ENCODE results near the gene IGSF5. TPM values are rescaled to one million over a fixed set of nuclear protein-coding genes. Genes with fewer than 3 reads are reported as not detected.

The IGSF5 gene
- total and polyA plus RNA-seq, 4 donors: 0.06 to 0.11 (median 0.06) TPM; not detected in 1

- no peak overlapping the region for H3K27ac ChIP-seq (ENCODE audit: low read depth in 1 of 2, low read length in 1 of 2)
- ATAC-seq (ENCODE audit: insufficient read depth, low FRiP score): no peak
- H3K9ac ChIP-seq (ENCODE audit: insufficient read depth in 1 of 2, low read length in 2 of 2): no peak overlapping the region
- H3K4me3 ChIP-seq: no peak overlapping the region
- 88 to 91% methylated on average over 6 of the region's 6 CpGs for WGBS, 2 donors
- H3K4me1 ChIP-seq (ENCODE audit: control insufficient read depth in 5 of 5, insufficient read depth in 5 of 5, low read length in 5 of 5): no peaks in the 10 kb centered on the region
- no peak for TF ChIP-seq CTCF (IDR thresholded peaks at IDR 0.05; ENCODE audit: control extremely low read depth, extremely low read depth)
- no peak for DNase-seq
- peaks cover 0 to 4% (median 0%) of the 10 kb centered on the region in 4 donors for H3K9me3 ChIP-seq (ENCODE audit: control insufficient read depth in 4 of 4, insufficient read depth in 3 of 4, low read length in 3 of 4)
- H3K36me3 ChIP-seq (ENCODE audit: control insufficient read depth in 4 of 4, insufficient read depth in 4 of 4, low read length in 4 of 4): no peaks in the 10 kb centered on the region
- H3K27me3 ChIP-seq (ENCODE audit: control insufficient read depth in 3 of 3, insufficient read depth in 3 of 3, low read length in 2 of 3): no peaks in the 10 kb centered on the region
Measured at GRCh38 chr21:39728341-39728740, 16.6 kb upstream of the IGSF5 start.

GRCh38 chr21:39730418-39731157 lies 14.4 kb upstream of the IGSF5 start:
- Histone ChIP-seq H3K27ac (ENCODE audit: low read depth in 1 of 2, low read length in 1 of 2) (no peak overlapping the region), H3K9ac (ENCODE audit: insufficient read depth in 1 of 2, low read length in 2 of 2) (no peak overlapping the region), H3K27me3 (ENCODE audit: control insufficient read depth in 3 of 3, insufficient read depth in 3 of 3, low read length in 2 of 3) (no peaks in the 10 kb centered on the region), H3K9me3 (ENCODE audit: control insufficient read depth in 4 of 4, insufficient read depth in 3 of 4, low read length in 3 of 4) (peaks cover 0 to 4% (median 0%) of the 10 kb centered on the region in 4 donors), H3K4me3 (no peak overlapping the region), H3K36me3 (ENCODE audit: control insufficient read depth in 4 of 4, insufficient read depth in 4 of 4, low read length in 4 of 4) (no peaks in the 10 kb centered on the region), H3K4me1 (ENCODE audit: control insufficient read depth in 5 of 5, insufficient read depth in 5 of 5, low read length in 5 of 5) (no peaks in the 10 kb centered on the region)
- ATAC-seq (ENCODE audit: insufficient read depth, low FRiP score): no peak
- no peak for TF ChIP-seq CTCF (IDR thresholded peaks at IDR 0.05; ENCODE audit: control extremely low read depth, extremely low read depth)
- 82 to 90% methylated on average over 13 of the region's 13 CpGs for WGBS, 2 donors
- peak in 2 of 3 donors; percentile 32 to 51 for DNase-seq

- Histone ChIP-seq H3K4me1 (ENCODE audit: control insufficient read depth in 5 of 5, insufficient read depth in 5 of 5, low read length in 5 of 5) (peaks cover 0 to 13% (median 0%) of the 10 kb centered on the region in 5 donors), H3K9me3 (ENCODE audit: control insufficient read depth in 4 of 4, insufficient read depth in 3 of 4, low read length in 3 of 4) (peaks cover 0 to 2% (median 0%) of the 10 kb centered on the region in 4 donors), H3K9ac (ENCODE audit: insufficient read depth in 1 of 2, low read length in 2 of 2) (no peak overlapping the region), H3K27me3 (ENCODE audit: control insufficient read depth in 3 of 3, insufficient read depth in 3 of 3, low read length in 2 of 3) (no peaks in the 10 kb centered on the region), H3K4me3 (no peak overlapping the region), H3K36me3 (ENCODE audit: control insufficient read depth in 4 of 4, insufficient read depth in 4 of 4, low read length in 4 of 4) (no peaks in the 10 kb centered on the region), H3K27ac (ENCODE audit: low read depth in 1 of 2, low read length in 1 of 2) (no peak overlapping the region)
- TF ChIP-seq CTCF (IDR thresholded peaks at IDR 0.05; ENCODE audit: control extremely low read depth, extremely low read depth): no peak
- ATAC-seq (ENCODE audit: insufficient read depth, low FRiP score) (no peak), DNase-seq (no peak)
- WGBS, 2 donors: 86 to 94% methylated on average over 4 of the region's 4 CpGs
Measured at GRCh38 chr21:39736716-39737115, 8.3 kb upstream of the IGSF5 start.
